Stimulated activated CD4-positive, alpha-beta T cell treated with anti-CD3 and anti-CD28 coated beads, Interleukin-12 subunit alpha, Interleukin-12 subunit beta, amount 100 ng/mL, for 24 hours (primary cell): Measurements from ENCODE around the gene KLF6.

Experiments
- DNase-seq, 2 experiments: peaks; one replicate each; pipeline ENCODE4 v3.0.0-alpha.2; 2020; ENCODE audit warnings: low read depth in 2 of 2

Gene KLF6

GRCh38 chr10:3729397-3729976 lies 55.5 kb downstream of the KLF6 start:
- DNase-seq = no peak

- no peak for DNase-seq
These were observed 56.4 kb downstream of the KLF6 start for GRCh38 chr10:3728563-3728962.

- no peak for DNase-seq
These were observed 57.7 kb downstream of the KLF6 start for GRCh38 chr10:3727268-3727667.
